RPMI8226 (cell line): ENCODE data around the gene REV1.

Experiments
- DNase-seq: peaks from one replicate; pipeline ENCODE4 v3.0.0-alpha.2; 2015

The REV1 gene

GRCh38 chr2:99445065-99445464, 44.8 kb downstream of the REV1 start:
- no peak for DNase-seq

GRCh38 chr2:99444222-99444621, 45.6 kb downstream of the REV1 start:
- DNase-seq, result no peak

GRCh38 chr2:99442837-99443236, 47.0 kb downstream of the REV1 start:
- no peak for DNase-seq

GRCh38 chr2:99439971-99440505, 49.8 kb downstream of the REV1 start:
- no peak for DNase-seq

GRCh38 chr2:99436874-99437273, 52.9 kb downstream of the REV1 start:
- no peak for DNase-seq

GRCh38 chr2:99433340-99433739, 56.5 kb downstream of the REV1 start:
- DNase-seq, result no peak

- DNase-seq, result no peak
These were observed 58.1 kb downstream of the REV1 start for GRCh38 chr2:99431587-99432275.

GRCh38 chr2:99430614-99431291, 59.1 kb downstream of the REV1 start:
- DNase-seq, result no peak

GRCh38 chr2:99425022-99425421, 64.8 kb downstream of the REV1 start:
- no peak for DNase-seq

- DNase-seq, result no peak
These were observed 65.4 kb downstream of the REV1 start for GRCh38 chr2:99424371-99424770.

- DNase-seq, result no peak
These were observed 67.2 kb downstream of the REV1 start for GRCh38 chr2:99422599-99422998.

- no peak for DNase-seq
These were observed 68.3 kb downstream of the REV1 start for GRCh38 chr2:99421469-99421868.

- DNase-seq, result no peak
These were observed 69.0 kb downstream of the REV1 start for GRCh38 chr2:99420751-99421299.

GRCh38 chr2:99420031-99420430, 69.8 kb downstream of the REV1 start:
- no peak for DNase-seq

GRCh38 chr2:99417396-99417795, 72.4 kb downstream of the REV1 start:
- no peak for DNase-seq

- no peak for DNase-seq
These were observed 75.3 kb downstream of the REV1 start for GRCh38 chr2:99414566-99414965.

GRCh38 chr2:99410276-99410675, 79.5 kb downstream of the REV1 start:
- no peak for DNase-seq

- DNase-seq, result no peak
These were observed 83.7 kb downstream of the REV1 start for GRCh38 chr2:99406137-99406536.

- DNase-seq, result no peak
These were observed 84.8 kb downstream of the REV1 start for GRCh38 chr2:99404797-99405669.

- DNase-seq, result no peak
These were observed 85.6 kb downstream of the REV1 start for GRCh38 chr2:99404039-99404796.

GRCh38 chr2:99403524-99403923, 86.3 kb downstream of the REV1 start:
- DNase-seq, result no peak

GRCh38 chr2:99403084-99403483, 86.7 kb downstream of the REV1 start:
- no peak for DNase-seq
